Measurements from ENCODE around the gene CC2D2A.

Gene CC2D2A

DNA sequence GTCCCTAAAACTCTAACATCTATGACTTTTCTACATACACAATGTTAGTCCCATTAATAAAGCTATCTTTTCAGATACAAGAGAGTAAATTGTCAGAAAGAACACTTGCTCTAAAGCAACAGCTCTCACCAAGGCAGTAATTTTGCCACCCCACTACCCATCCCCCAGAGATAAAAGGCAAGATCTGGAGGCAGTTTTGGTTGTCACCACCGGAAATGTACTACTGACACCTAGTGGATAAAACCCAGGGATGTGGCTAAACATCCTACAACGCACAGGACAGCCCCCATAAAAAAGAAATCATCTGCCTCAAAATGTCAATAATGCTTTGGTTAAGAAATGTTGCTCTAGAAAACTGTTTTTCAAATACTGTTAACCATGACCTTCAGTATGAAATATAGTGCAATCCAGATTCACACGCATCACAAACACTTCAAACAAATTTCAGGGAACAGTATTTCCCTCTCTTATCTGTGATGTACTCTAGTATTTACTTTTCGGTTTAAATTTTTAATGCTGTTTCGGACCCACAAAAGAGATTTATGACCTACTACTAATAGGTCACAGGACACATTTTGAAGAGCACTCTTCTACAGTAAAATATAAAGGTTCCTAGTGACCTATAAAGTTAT lies 180.3 kb downstream of the CC2D2A start:
- DNase-seq (ENCODE audit: low read depth), result no peak

Data from GM04504 (cell line).